Tibial nerve (tissue), 4 donors: Measurements from ENCODE around the gene ABO.
"Not testable (repeated sequence)": the region's sequence is repeated elsewhere in the genome, so short reads cannot be mapped to it uniquely, and the experiment has no call there.

Experiments used
- EP300 ChIP-seq, 2 donors: sonication (generic); formaldehyde crosslinking; IDR thresholded peaks; one replicate each; pipeline ENCODE4 v1.6.1; 2017; ENCODE audit warnings: antibody characterized with exemption in 2 of 2, mild to moderate bottlenecking in 1 of 2
- POLR2A ChIP-seq, 2 donors: fragments of 450-650 bp; IDR thresholded peaks; one replicate each; pipeline ENCODE4 v1.6.1; 2017; ENCODE audit warnings: antibody characterized with exemption in 2 of 2, mild to moderate bottlenecking in 2 of 2, moderate library complexity in 2 of 2
- TF ChIP-seq, protein P1 (sequence below), 5 experiments: fragments of 200-600 bp in 3 of 5; fragments of 450-650 bp in 2 of 5; sonication (generic) in 3 of 5; IDR thresholded peaks; one replicate each; pipeline ENCODE4 v1.5.1; 2016 to 2019; ENCODE audit warnings: antibody characterized with exemption in 5 of 5, mild to moderate bottlenecking in 3 of 5, moderate library complexity in 2 of 5

DNA sequence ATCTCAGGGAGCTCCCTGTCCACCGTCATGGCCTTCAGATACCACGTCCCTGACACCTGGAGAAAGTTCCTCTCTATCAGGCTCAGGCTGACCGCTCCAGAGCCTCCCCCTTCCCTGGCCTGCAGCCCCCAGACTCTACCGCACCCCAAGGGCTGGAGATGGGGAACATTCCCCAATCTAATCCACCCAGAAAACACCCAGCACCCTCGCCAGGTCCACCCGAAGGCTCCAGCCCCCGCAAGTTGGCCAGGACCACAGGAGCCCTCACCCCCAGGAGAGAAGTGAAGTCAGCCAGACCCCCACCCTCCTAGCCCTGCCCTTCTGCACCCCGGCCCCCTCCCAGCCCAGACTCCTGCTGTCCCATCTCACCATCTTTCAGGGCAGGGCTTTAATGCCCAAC, 47.0 kb downstream of the ABO start:
- TF ChIP-seq, protein P1, sequence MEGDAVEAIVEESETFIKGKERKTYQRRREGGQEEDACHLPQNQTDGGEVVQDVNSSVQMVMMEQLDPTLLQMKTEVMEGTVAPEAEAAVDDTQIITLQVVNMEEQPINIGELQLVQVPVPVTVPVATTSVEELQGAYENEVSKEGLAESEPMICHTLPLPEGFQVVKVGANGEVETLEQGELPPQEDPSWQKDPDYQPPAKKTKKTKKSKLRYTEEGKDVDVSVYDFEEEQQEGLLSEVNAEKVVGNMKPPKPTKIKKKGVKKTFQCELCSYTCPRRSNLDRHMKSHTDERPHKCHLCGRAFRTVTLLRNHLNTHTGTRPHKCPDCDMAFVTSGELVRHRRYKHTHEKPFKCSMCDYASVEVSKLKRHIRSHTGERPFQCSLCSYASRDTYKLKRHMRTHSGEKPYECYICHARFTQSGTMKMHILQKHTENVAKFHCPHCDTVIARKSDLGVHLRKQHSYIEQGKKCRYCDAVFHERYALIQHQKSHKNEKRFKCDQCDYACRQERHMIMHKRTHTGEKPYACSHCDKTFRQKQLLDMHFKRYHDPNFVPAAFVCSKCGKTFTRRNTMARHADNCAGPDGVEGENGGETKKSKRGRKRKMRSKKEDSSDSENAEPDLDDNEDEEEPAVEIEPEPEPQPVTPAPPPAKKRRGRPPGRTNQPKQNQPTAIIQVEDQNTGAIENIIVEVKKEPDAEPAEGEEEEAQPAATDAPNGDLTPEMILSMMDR (IDR thresholded peaks at IDR 0.05), result not testable (repeated sequence)
- not testable (repeated sequence) for TF ChIP-seq POLR2A, EP300 (IDR thresholded peaks at IDR 0.05)
